SK-N-SH treated with all-trans-retinoic acid at 6 μM for 48 hours (cell line): ENCODE measurements around the gene ANKS6.

Experiments used
- ARNTL ChIP-seq: fragments of 450-650 bp; formaldehyde crosslinking; IDR thresholded peaks from 2 replicates; pipeline ENCODE4 v1.5.0; 2020; ENCODE audit warnings: low read depth, mild to moderate bottlenecking, moderate library complexity, borderline replicate concordance
- BACH2 ChIP-seq: fragments of 250-450 bp; sonication (Bioruptor Pico); IDR thresholded peaks from 2 replicates; pipeline ENCODE4 v1.9.0; 2021; ENCODE audit warnings: mild to moderate bottlenecking, borderline replicate concordance
- CREB5 ChIP-seq: fragments of 250-450 bp; sonication (Bioruptor Pico); IDR thresholded peaks from 2 replicates; pipeline ENCODE4 v1.5.1; 2020; ENCODE audit warnings: low read depth, mild to moderate bottlenecking, moderate library complexity
- CSRNP3 ChIP-seq: fragments of 250-450 bp; sonication (Bioruptor Pico); IDR thresholded peaks from 2 replicates; pipeline ENCODE4 v1.5.1; 2021; ENCODE audit warnings: mild to moderate bottlenecking, moderate library complexity
- PATZ1 ChIP-seq: fragments of 250-450 bp; sonication (Bioruptor Pico); IDR thresholded peaks from 2 replicates; pipeline ENCODE4 v1.8.0; 2020; ENCODE audit warnings: mild to moderate bottlenecking, moderate library complexity, borderline replicate concordance
- POU6F1 ChIP-seq: fragments of 250-450 bp; sonication (Bioruptor Pico); IDR thresholded peaks from 2 replicates; pipeline ENCODE4 v1.8.0; 2021; ENCODE audit warnings: low read depth, mild to moderate bottlenecking, moderate library complexity, borderline replicate concordance
- PPARA ChIP-seq: fragments of 250-450 bp; sonication (Bioruptor Pico); IDR thresholded peaks from 2 replicates; pipeline ENCODE4 v1.5.0; 2020; ENCODE audit warnings: mild to moderate bottlenecking, borderline replicate concordance
- TCF4 ChIP-seq: fragments of 250-450 bp; sonication (Bioruptor Pico); IDR thresholded peaks from 2 replicates; pipeline ENCODE4 v1.8.0; 2021; ENCODE audit warnings: mild to moderate bottlenecking, moderate library complexity, borderline replicate concordance
- ZC3H10 ChIP-seq: fragments of 250-450 bp; sonication (Bioruptor Pico); IDR thresholded peaks from 2 replicates; pipeline ENCODE4 v1.5.1; 2021; ENCODE audit warnings: mild to moderate bottlenecking, moderate library complexity
- ZFP3 ChIP-seq: fragments of 250-450 bp; sonication (Bioruptor Pico); IDR thresholded peaks from 2 replicates; pipeline ENCODE4 v1.5.0; 2020; ENCODE audit warnings: mild to moderate bottlenecking, moderate library complexity
- ZFP30 ChIP-seq: fragments of 450-650 bp; formaldehyde crosslinking; IDR thresholded peaks from 2 replicates; pipeline ENCODE4 v1.5.0; 2022; ENCODE audit warnings: mild to moderate bottlenecking, moderate library complexity
- ZNF70 ChIP-seq: fragments of 450-650 bp; formaldehyde crosslinking; IDR thresholded peaks from 2 replicates; pipeline ENCODE4 v1.5.0; 2020; ENCODE audit warnings: mild to moderate bottlenecking, moderate library complexity

- TF ChIP-seq ZC3H10 (no peak), ZNF70 (CRISPR knock-in tag) (no peak), ARNTL (CRISPR knock-in tag) (no peak), BACH2 (CRISPR knock-in tag) (no peak), PPARA (CRISPR knock-in tag) (no peak), ZFP30 (no peak), POU6F1 (CRISPR knock-in tag) (no peak), CREB5 (CRISPR knock-in tag) (no peak), TCF4 (CRISPR knock-in tag) (no peak), ZFP3 (CRISPR knock-in tag) (no peak), CSRNP3 (CRISPR knock-in tag) (no peak), PATZ1 (CRISPR knock-in tag) (no peak)
These were observed 39.9 kb upstream of the ANKS6 start for GRCh38 chr9:98836206-98836605.
